ENCODE results near the gene LTO1.

GRCh38 chr11:69684651-69685050 is 9.5 kb upstream of the LTO1 start:
- TF ChIP-seq CTCF (conservative IDR thresholded peaks at IDR 0.05 in 1 of 2, IDR thresholded peaks at IDR 0.05 in 1 of 2; ENCODE audit: extremely low read depth in 1 of 2, insufficient read depth in 1 of 2, low read depth in 1 of 2, low read length in 2 of 2) (no peak), EZH2 (IDR thresholded peaks at IDR 0.05; ENCODE audit: borderline replicate concordance, low read length) (no peak)

Measured in mammary epithelial cell (primary cell).